Liver (tissue), 9 donors: Measurements from ENCODE around the gene ATP2B2. TPM values are rescaled to one million over a fixed set of nuclear protein-coding genes. Genes with fewer than 3 reads are reported as not detected.

Experiments used
- DNase-seq: peaks from one replicate; pipeline ENCODE4 v3.0.0-alpha.2; 2017; ENCODE audit warnings: low spot score
- H3K27ac ChIP-seq, 2 donors: one replicate each; pipeline ENCODE4 v1.7.0; 2013; ENCODE audit warnings: inconsistent platforms in 2 of 2, low read length in 2 of 2, control low read depth in 1 of 2, low read depth in 1 of 2, mild to moderate bottlenecking in 1 of 2
- H3K27me3 ChIP-seq, 4 donors: one replicate each; pipeline versions ENCODE4 v1.6.1 to v1.7.0; 2013; ENCODE audit warnings: low read length in 3 of 4, inconsistent platforms in 1 of 4, mild to moderate bottlenecking in 1 of 4, moderate library complexity in 1 of 4; ENCODE audit not compliant: control insufficient read depth in 4 of 4, insufficient read depth in 4 of 4
- H3K36me3 ChIP-seq, 4 donors: one replicate each; pipeline versions ENCODE4 v1.6.1 to v1.7.0; 2013; ENCODE audit warnings: low read length in 3 of 4, mild to moderate bottlenecking in 3 of 4, low read depth in 1 of 4, moderate library complexity in 1 of 4; ENCODE audit not compliant: control insufficient read depth in 4 of 4, insufficient read depth in 3 of 4
- H3K4me1 ChIP-seq, 4 donors: one replicate each; pipeline versions ENCODE4 v1.6.1 to v1.7.0; 2013; ENCODE audit warnings: low read length in 3 of 4, mild to moderate bottlenecking in 3 of 4, moderate library complexity in 1 of 4; ENCODE audit not compliant: control insufficient read depth in 4 of 4, insufficient read depth in 4 of 4
- H3K4me3 ChIP-seq, 3 donors: one replicate each; pipeline versions ENCODE4 v1.6.1 to v1.7.0; 2013; ENCODE audit warnings: low read length in 3 of 3, control low read depth in 1 of 3, low read depth in 1 of 3, mild to moderate bottlenecking in 1 of 3
- H3K9ac ChIP-seq, 2 donors: one replicate each; pipeline ENCODE4 v1.7.0; 2013; ENCODE audit warnings: low read length in 2 of 2, mild to moderate bottlenecking in 2 of 2, moderate library complexity in 2 of 2, control low read depth in 1 of 2, low read depth in 1 of 2
- H3K9me3 ChIP-seq, 4 donors: one replicate each; pipeline versions ENCODE4 v1.6.1 to v1.7.0; 2013; ENCODE audit warnings: low read length in 3 of 4; ENCODE audit not compliant: control insufficient read depth in 4 of 4
- EGR1 ChIP-seq, 2 donors: IDR thresholded peaks; 2 replicates each; pipeline ENCODE4 v1.6.1; 2016 to 2018; ENCODE audit warnings: antibody characterized with exemption in 2 of 2, low read depth in 2 of 2
- FOXA2 ChIP-seq: IDR thresholded peaks from 2 replicates; pipeline ENCODE4 v1.6.1; 2016; ENCODE audit warnings: antibody characterized with exemption
- GABPA ChIP-seq, 2 donors: IDR thresholded peaks in 1 of 2; conservative IDR thresholded peaks in 1 of 2; 2 replicates each; pipeline ENCODE4 v1.6.1; 2016; ENCODE audit warnings: antibody characterized with exemption in 2 of 2, mild to moderate bottlenecking in 1 of 2, moderate library complexity in 1 of 2
- HNF4A ChIP-seq, 2 donors: conservative IDR thresholded peaks; 2 replicates each; pipeline ENCODE4 v1.6.1; 2016; ENCODE audit warnings: antibody characterized with exemption in 2 of 2, mild to moderate bottlenecking in 2 of 2
- HNF4G ChIP-seq: IDR thresholded peaks from 2 replicates; pipeline ENCODE4 v1.6.1; 2016; ENCODE audit warnings: antibody characterized with exemption
- JUND ChIP-seq, 2 donors: IDR thresholded peaks; 2 replicates each; pipeline ENCODE4 v1.6.1; 2016; ENCODE audit warnings: antibody characterized with exemption in 2 of 2
- NR2F2 ChIP-seq: IDR thresholded peaks from 2 replicates; pipeline ENCODE4 v1.6.1; 2016; ENCODE audit warnings: antibody characterized with exemption
- RAD21 ChIP-seq, 2 donors: IDR thresholded peaks; 2 replicates each; pipeline ENCODE4 v1.6.1; 2016; ENCODE audit warnings: antibody characterized with exemption in 2 of 2, mild to moderate bottlenecking in 2 of 2
- RXRA ChIP-seq, 2 donors: IDR thresholded peaks; 2 replicates each; pipeline ENCODE4 v1.6.1; 2017 to 2018; ENCODE audit warnings: antibody characterized with exemption in 2 of 2, mild to moderate bottlenecking in 1 of 2
- SP1 ChIP-seq: IDR thresholded peaks from 2 replicates; pipeline ENCODE4 v1.6.1; 2018; ENCODE audit warnings: antibody characterized with exemption, mild to moderate bottlenecking
- TAF1 ChIP-seq: conservative IDR thresholded peaks from 2 replicates; pipeline ENCODE4 v1.6.1; 2016; ENCODE audit warnings: antibody characterized with exemption, mild to moderate bottlenecking
- YY1 ChIP-seq: IDR thresholded peaks from 2 replicates; pipeline ENCODE4 v1.6.1; 2016; ENCODE audit warnings: antibody characterized with exemption, mild to moderate bottlenecking
- WGBS: extraction: QIAGEN DNeasy Blood & Tissue Kit; methylation state at CpG from one replicate; pipeline ENCODE4 v1.1.7; 2013; 5-methylcytosine and 5-hydroxymethylcytosine counted together
- polyA plus RNA-seq, 2 donors: library from polyadenylated mRNA; stranded (reverse) in 1 of 2; unstranded in 1 of 2; fragments of 200-250 nt in 1 of 2; fragments of >200 nt in 1 of 2; fragmentation: Nextera tagmentation in 1 of 2; extraction: Ambion mirVana in 1 of 2; gene quantifications; one replicate each; pipeline versions ENCODE4 v1.2.1 to v1.2.3, GENCODE V29; 2013 to 2015
- total RNA-seq, 2 donors: library from RNA; depleted of rRNA; stranded (reverse); fragments of >200 nt; gene quantifications; one replicate each; pipeline ENCODE4 v1.2.3, GENCODE V29; 2014
- TF ChIP-seq, protein P1 (sequence below): IDR thresholded peaks from 2 replicates; pipeline ENCODE4 v1.6.1; 2016; ENCODE audit warnings: antibody characterized with exemption, mild to moderate bottlenecking
- TF ChIP-seq, protein P2 (sequence below): IDR thresholded peaks from 2 replicates; pipeline ENCODE4 v1.6.1; 2016; ENCODE audit warnings: antibody characterized with exemption
- TF ChIP-seq, protein P3 (sequence below): fragments of 150-350 bp; IDR thresholded peaks from 2 replicates; pipeline ENCODE4 v1.5.1; 2017; ENCODE audit warnings: improper control_type of control experiment, low read depth, low read length; ENCODE audit not compliant: missing input control
- TF ChIP-seq, protein P4 (sequence below): IDR thresholded peaks from 2 replicates; pipeline ENCODE4 v1.6.1; 2016; ENCODE audit warnings: antibody characterized with exemption
- TF ChIP-seq, protein P5 (sequence below): IDR thresholded peaks from 2 replicates; pipeline ENCODE4 v1.6.1; 2016; ENCODE audit warnings: antibody characterized with exemption
- donor health status: healthy.
- donor health status: healthy.
- donor health status: healthy.
- donor health status: healthy.
- donor health status: healthy.

The ATP2B2 gene
- total and polyA plus RNA-seq, 4 donors, result 10.4 to 27.8 (median 20.7) TPM

DNA sequence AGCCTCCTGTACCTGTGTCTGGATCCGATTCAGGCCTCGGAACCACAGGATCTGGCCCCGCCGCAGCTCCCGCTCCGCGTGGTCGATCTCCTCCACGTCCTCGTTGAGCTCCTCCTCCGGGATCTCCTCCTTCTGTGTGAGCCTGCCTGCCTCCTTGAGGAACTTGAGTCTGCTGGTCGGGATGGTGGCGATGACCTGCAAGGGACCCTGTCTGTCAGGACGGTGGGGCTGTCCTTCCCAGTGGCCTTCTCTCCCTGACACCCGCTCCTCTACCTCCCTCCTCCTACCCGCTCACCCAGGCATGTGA lies 167.3 kb downstream of the ATP2B2 start:
- no peaks in the 10 kb centered on the region for H3K27me3 ChIP-seq
- 96% methylated on average over 16 of the region's 16 CpGs for WGBS
- H3K4me1 ChIP-seq, result no peaks in the 10 kb centered on the region
- TF ChIP-seq FOXA2, result no peak
- no peak for TF ChIP-seq YY1
- TF ChIP-seq HNF4A (conservative IDR thresholded peaks at IDR 0.05), result no peak
- TF ChIP-seq GABPA (IDR thresholded peaks at IDR 0.05 in 1 of 2, conservative IDR thresholded peaks at IDR 0.05 in 1 of 2), result no peak
- TF ChIP-seq, protein P1, sequence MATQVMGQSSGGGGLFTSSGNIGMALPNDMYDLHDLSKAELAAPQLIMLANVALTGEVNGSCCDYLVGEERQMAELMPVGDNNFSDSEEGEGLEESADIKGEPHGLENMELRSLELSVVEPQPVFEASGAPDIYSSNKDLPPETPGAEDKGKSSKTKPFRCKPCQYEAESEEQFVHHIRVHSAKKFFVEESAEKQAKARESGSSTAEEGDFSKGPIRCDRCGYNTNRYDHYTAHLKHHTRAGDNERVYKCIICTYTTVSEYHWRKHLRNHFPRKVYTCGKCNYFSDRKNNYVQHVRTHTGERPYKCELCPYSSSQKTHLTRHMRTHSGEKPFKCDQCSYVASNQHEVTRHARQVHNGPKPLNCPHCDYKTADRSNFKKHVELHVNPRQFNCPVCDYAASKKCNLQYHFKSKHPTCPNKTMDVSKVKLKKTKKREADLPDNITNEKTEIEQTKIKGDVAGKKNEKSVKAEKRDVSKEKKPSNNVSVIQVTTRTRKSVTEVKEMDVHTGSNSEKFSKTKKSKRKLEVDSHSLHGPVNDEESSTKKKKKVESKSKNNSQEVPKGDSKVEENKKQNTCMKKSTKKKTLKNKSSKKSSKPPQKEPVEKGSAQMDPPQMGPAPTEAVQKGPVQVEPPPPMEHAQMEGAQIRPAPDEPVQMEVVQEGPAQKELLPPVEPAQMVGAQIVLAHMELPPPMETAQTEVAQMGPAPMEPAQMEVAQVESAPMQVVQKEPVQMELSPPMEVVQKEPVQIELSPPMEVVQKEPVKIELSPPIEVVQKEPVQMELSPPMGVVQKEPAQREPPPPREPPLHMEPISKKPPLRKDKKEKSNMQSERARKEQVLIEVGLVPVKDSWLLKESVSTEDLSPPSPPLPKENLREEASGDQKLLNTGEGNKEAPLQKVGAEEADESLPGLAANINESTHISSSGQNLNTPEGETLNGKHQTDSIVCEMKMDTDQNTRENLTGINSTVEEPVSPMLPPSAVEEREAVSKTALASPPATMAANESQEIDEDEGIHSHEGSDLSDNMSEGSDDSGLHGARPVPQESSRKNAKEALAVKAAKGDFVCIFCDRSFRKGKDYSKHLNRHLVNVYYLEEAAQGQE, result no peak
- TF ChIP-seq RXRA (IDR thresholded peaks at IDR 0.05), result no peak
- TF ChIP-seq HNF4G, result no peak
- no peak for TF ChIP-seq SP1
- TF ChIP-seq EGR1 (IDR thresholded peaks at IDR 0.05; ENCODE audit: low read depth in 2 of 2), result no peak
- TF ChIP-seq, protein P2, sequence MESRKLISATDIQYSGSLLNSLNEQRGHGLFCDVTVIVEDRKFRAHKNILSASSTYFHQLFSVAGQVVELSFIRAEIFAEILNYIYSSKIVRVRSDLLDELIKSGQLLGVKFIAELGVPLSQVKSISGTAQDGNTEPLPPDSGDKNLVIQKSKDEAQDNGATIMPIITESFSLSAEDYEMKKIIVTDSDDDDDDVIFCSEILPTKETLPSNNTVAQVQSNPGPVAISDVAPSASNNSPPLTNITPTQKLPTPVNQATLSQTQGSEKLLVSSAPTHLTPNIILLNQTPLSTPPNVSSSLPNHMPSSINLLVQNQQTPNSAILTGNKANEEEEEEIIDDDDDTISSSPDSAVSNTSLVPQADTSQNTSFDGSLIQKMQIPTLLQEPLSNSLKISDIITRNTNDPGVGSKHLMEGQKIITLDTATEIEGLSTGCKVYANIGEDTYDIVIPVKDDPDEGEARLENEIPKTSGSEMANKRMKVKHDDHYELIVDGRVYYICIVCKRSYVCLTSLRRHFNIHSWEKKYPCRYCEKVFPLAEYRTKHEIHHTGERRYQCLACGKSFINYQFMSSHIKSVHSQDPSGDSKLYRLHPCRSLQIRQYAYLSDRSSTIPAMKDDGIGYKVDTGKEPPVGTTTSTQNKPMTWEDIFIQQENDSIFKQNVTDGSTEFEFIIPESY, result no peak
- TF ChIP-seq, protein P3, sequence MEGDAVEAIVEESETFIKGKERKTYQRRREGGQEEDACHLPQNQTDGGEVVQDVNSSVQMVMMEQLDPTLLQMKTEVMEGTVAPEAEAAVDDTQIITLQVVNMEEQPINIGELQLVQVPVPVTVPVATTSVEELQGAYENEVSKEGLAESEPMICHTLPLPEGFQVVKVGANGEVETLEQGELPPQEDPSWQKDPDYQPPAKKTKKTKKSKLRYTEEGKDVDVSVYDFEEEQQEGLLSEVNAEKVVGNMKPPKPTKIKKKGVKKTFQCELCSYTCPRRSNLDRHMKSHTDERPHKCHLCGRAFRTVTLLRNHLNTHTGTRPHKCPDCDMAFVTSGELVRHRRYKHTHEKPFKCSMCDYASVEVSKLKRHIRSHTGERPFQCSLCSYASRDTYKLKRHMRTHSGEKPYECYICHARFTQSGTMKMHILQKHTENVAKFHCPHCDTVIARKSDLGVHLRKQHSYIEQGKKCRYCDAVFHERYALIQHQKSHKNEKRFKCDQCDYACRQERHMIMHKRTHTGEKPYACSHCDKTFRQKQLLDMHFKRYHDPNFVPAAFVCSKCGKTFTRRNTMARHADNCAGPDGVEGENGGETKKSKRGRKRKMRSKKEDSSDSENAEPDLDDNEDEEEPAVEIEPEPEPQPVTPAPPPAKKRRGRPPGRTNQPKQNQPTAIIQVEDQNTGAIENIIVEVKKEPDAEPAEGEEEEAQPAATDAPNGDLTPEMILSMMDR, result no peak
- TF ChIP-seq, protein P4, sequence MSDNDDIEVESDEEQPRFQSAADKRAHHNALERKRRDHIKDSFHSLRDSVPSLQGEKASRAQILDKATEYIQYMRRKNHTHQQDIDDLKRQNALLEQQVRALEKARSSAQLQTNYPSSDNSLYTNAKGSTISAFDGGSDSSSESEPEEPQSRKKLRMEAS, result no peak
- TF ChIP-seq TAF1, result no peak
- no peak for TF ChIP-seq JUND (IDR thresholded peaks at IDR 0.05)
- TF ChIP-seq RAD21 (IDR thresholded peaks at IDR 0.05), result no peak
- TF ChIP-seq, protein P5, sequence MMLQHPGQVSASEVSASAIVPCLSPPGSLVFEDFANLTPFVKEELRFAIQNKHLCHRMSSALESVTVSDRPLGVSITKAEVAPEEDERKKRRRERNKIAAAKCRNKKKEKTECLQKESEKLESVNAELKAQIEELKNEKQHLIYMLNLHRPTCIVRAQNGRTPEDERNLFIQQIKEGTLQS, result no peak
- no peak for TF ChIP-seq NR2F2
- H3K9ac ChIP-seq, result no peak overlapping the region
- no peak for DNase-seq
- no peak overlapping the region for H3K27ac ChIP-seq
- H3K4me3 ChIP-seq, result no peak overlapping the region
- peaks cover 13 to 83% (median 34%) of the 10 kb centered on the region in 4 donors for H3K36me3 ChIP-seq
- H3K9me3 ChIP-seq, result no peaks in the 10 kb centered on the region
